ENCODE data around the gene EN1. TPM values are rescaled to one million over a fixed set of nuclear protein-coding genes. Genes with fewer than 3 reads are reported as not detected.
A peak's percentile ranks its signal among the peaks of the same experiment; 100 is the strongest.

The EN1 gene
- total RNA-seq, 1 donor from 2014 or later, result not detected

GRCh38 chr2:118858485-118859156 lies 11.2 kb upstream of the EN1 start:
- TF ChIP-seq, protein P1, sequence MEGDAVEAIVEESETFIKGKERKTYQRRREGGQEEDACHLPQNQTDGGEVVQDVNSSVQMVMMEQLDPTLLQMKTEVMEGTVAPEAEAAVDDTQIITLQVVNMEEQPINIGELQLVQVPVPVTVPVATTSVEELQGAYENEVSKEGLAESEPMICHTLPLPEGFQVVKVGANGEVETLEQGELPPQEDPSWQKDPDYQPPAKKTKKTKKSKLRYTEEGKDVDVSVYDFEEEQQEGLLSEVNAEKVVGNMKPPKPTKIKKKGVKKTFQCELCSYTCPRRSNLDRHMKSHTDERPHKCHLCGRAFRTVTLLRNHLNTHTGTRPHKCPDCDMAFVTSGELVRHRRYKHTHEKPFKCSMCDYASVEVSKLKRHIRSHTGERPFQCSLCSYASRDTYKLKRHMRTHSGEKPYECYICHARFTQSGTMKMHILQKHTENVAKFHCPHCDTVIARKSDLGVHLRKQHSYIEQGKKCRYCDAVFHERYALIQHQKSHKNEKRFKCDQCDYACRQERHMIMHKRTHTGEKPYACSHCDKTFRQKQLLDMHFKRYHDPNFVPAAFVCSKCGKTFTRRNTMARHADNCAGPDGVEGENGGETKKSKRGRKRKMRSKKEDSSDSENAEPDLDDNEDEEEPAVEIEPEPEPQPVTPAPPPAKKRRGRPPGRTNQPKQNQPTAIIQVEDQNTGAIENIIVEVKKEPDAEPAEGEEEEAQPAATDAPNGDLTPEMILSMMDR (IDR thresholded peaks at IDR 0.05; ENCODE audit: insufficient read depth, low read length, poor library complexity, severe bottlenecking), result no peak
- peaks cover 83% of the 10 kb centered on the region for H3K27me3 ChIP-seq (ENCODE audit: control insufficient read depth, insufficient read depth, low read length)
- no peak for DNase-seq (ENCODE audit: low read depth)
- H3K36me3 ChIP-seq (ENCODE audit: control insufficient read depth, insufficient read depth, low read length), result no peaks in the 10 kb centered on the region
- no peak overlapping the region for H3K4me3 ChIP-seq (ENCODE audit: low read depth, low read length)

DNA sequence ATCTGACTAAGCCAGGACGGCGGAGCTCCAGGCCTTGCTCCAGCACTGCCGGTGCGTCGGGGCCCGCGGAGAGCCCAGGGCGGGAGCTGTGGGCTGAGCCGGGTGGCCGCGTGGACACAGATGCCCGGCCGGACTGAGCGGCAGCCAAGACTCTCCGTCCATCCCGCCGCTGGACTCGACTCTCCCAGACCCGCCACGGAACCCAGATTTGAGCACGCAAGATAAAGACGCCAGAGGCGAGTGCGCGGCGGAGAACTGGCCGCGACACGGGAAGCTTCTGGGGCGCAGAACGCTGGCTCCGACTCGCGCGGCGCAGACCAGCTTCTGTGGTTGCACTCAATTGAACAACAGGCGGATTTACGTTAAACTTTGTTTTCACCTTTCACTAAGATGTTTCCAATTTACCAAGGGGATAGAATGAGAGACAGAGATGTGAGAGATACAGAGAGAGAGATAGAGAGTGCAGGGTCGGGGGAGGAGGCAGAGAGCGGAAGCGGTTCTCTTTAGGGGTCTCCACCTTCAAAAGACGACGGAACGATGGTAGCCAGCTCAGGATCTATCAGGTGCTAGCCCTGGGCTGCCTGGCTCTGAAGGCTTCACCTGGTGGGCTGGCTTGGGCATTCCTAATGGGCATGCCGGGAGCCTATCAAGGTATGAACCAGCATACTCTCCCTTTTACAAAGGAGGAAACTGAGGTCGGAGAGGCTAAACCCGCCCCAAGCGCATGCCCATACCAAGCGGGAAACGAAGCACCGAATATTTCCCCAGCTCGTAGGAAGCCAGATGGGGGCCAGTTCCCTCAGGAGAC lies 10.4 kb upstream of the EN1 start:
- Histone ChIP-seq H3K36me3 (ENCODE audit: control insufficient read depth, insufficient read depth, low read length) (no peaks in the 10 kb centered on the region), H3K27me3 (ENCODE audit: control insufficient read depth, insufficient read depth, low read length) (peaks cover 87% of the 10 kb centered on the region), H3K4me3 (ENCODE audit: low read depth, low read length) (no peak overlapping the region)
- no peak for DNase-seq (ENCODE audit: low read depth)
- TF ChIP-seq, protein P1 (IDR thresholded peaks at IDR 0.05; ENCODE audit: insufficient read depth, low read length, poor library complexity, severe bottlenecking), result no peak

- DNase-seq (ENCODE audit: low read depth), result no peak
- Histone ChIP-seq H3K27me3 (ENCODE audit: control insufficient read depth, insufficient read depth, low read length) (peaks cover 91% of the 10 kb centered on the region), H3K36me3 (ENCODE audit: control insufficient read depth, insufficient read depth, low read length) (no peaks in the 10 kb centered on the region), H3K4me3 (ENCODE audit: low read depth, low read length) (no peak overlapping the region)
- TF ChIP-seq, protein P1 (IDR thresholded peaks at IDR 0.05; ENCODE audit: insufficient read depth, low read length, poor library complexity, severe bottlenecking), result no peak
Measured at GRCh38 chr2:118856978-118857676, 9.7 kb upstream of the EN1 start.

DNA sequence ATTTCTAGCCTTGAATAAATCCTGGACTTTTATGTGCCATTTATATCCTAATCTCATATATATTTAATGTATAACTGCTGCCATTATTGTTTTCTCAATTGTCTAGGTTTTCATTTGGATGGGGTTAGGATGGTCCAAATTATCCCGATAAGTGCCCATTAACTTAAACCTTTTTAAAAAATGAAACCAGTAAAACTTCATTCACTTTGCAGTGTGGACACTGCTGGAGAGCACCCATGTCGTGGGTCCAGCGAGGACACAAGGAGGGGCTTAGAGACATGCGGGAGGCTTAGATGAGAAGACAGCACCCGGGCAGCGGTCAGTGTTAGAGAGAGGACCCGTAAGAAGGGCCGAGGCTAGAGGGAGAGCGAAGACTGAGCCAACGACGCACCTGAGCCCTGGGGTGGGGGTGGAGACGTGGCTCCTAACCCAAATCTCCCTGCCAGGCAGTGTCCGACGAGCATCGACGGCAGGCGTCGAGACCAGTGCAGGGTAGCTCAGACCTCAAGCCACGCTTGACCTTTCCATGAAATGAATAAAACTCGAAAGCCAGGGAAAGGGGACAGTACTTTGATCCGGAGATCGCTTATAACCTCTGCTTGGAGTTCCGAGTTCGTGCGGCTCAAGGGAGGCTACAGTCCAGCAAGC lies 9.0 kb upstream of the EN1 start:
- no peaks in the 10 kb centered on the region for H3K36me3 ChIP-seq (ENCODE audit: control insufficient read depth, insufficient read depth, low read length)
- TF ChIP-seq, protein P1 (IDR thresholded peaks at IDR 0.05; ENCODE audit: insufficient read depth, low read length, poor library complexity, severe bottlenecking), result no peak
- DNase-seq (ENCODE audit: low read depth), result no peak
- H3K27me3 ChIP-seq (ENCODE audit: control insufficient read depth, insufficient read depth, low read length), result peaks cover 98% of the 10 kb centered on the region
- no peak overlapping the region for H3K4me3 ChIP-seq (ENCODE audit: low read depth, low read length)

GRCh38 chr2:118855451-118856279 lies 8.2 kb upstream of the EN1 start:
- Histone ChIP-seq H3K27me3 (ENCODE audit: control insufficient read depth, insufficient read depth, low read length) (peaks cover 99% of the 10 kb centered on the region), H3K36me3 (ENCODE audit: control insufficient read depth, insufficient read depth, low read length) (no peaks in the 10 kb centered on the region), H3K4me3 (ENCODE audit: low read depth, low read length) (no peak overlapping the region)
- peak; percentile 7 for DNase-seq (ENCODE audit: low read depth)
- TF ChIP-seq, protein P1 (IDR thresholded peaks at IDR 0.05; ENCODE audit: insufficient read depth, low read length, poor library complexity, severe bottlenecking), result peak; percentile 86
